NCI-H446 treated with DMSO at 0.1 percent for 48 hours (cell line): ENCODE measurements around the gene ZNF805.
"Not testable (repeated sequence)": the region's sequence is repeated elsewhere in the genome, so short reads cannot be mapped to it uniquely, and the experiment has no call there.

Source experiments
- DNase-seq: peaks from one replicate; lab custom pipeline; 2025; lab: John Stamatoyannopoulos, UW

ZNF805 gene

DNA sequence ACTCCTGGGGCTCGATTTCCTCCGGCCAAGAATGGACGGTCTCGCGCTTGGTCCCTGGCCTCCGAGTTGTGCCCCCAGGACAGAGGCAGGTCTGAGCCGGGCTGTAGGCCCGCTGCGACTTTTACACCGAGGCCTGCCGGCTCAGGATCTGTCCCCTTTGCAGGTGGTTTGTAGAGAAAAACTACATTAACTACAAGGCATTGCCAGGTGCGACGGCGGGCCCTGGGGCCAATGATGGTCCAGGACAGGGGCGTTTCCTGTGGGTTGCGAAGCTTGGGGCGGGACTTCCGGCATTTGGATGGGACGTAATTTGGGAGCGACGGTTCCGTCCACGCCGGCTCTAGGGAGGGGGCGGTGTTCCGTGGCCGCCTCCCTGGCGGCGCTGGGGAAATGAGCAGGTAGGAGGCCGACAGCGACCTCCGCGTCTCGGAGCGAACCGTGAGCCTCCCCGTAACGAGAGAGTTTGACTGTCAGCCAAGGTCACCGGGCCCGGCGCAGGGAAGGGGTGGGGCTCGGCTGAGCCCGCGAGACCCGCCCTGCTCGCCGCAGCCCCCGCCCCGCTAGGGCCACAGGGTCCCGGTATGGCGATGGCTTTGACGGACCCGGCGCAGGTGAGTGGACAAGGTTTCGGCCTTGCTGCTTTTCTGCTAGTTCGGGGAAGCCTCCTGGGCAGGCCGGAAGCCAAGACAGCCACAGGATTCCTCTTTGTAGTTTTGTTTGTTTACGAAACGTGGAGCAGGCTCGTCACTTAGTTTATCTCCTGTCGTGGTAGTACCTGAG, at the start of gene ZNF805:
Gene ZNF805, plus strand, starts transcription at position 322 of the 780 bp plus-strand sequence. Its CDS starts 260 bp downstream, at position 582.
- DNase-seq: peak; percentile 58

DNA sequence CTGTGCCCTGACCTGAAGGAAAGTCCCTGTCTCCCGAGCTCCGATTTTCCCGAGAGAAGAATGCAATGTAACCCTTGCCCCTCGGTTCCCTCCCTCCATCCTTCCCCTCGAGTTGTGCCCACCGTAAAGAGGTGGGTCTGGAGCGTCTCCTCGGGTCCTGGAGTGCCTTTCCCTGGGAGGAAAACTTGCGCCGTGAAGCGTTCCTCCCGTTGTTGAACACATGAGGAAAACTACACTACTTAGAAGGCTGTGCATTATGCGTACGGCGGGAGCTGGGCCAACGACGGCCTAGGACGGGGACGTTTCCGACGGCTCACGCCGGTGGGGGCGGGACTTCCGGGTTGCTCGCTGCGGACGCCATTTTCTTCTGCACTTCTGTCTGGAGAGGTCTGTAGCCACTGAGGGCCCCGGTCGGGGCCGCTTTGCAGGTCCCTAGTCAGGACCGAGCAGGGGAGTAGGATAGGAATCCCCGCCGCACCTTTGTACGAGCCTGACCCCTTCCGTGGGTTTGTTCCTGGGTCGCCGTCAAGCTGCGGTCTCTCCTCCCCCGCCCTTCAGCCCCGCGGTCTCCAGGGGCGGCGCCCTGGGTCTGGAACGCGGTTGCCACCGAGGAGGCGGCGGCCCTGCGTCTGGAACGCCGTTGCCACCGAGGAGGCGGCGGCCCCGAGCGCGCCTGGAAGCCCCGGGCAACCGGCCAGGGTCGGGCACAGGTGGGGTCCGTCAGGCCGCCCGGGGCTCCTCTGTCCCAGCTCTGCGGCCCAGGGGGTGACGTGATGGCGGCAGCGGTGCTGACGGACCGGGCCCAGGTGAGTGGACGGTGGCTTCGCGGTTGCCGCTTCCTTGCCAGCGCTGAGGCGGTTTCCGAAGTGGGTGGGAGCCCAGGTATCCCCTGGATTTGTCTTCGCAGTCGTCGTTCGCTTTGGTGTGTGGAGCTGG, 49.0 kb upstream of the ZNF805 start, which contains the start of gene ZNF264:
Gene ZNF264, plus strand, starts transcription at position 360 of the 936 bp plus-strand sequence. Its CDS starts 414 bp downstream, at position 774.
- peak; percentile 59 for DNase-seq

- DNase-seq: no peak
Measured at GRCh38 chr19:57192077-57192420, 48.4 kb upstream of the ZNF805 start.

DNA sequence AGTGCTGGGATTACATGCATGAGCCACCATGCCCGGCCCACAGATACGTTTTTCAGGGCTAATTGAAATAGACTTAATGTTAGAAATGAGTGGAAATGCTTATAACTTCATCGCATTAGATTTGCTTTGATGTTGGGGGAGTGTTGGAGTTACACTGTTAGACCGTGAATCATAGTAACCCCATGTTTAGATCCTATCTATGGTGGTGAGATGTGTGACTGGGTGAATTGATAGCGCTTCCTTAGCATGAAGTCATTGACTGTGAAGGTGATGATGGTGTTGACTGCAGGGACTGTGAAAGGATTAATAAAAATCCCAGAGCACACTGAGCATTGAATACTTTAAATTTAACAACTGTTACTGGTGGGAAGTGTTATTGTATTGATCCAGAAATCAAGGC, 47.4 kb upstream of the ZNF805 start:
- no peak for DNase-seq

GRCh38 chr19:57197874-57198273, 42.6 kb upstream of the ZNF805 start:
- not testable (repeated sequence) for DNase-seq

GRCh38 chr19:57202160-57202559, 38.3 kb upstream of the ZNF805 start:
- DNase-seq: no peak

DNA sequence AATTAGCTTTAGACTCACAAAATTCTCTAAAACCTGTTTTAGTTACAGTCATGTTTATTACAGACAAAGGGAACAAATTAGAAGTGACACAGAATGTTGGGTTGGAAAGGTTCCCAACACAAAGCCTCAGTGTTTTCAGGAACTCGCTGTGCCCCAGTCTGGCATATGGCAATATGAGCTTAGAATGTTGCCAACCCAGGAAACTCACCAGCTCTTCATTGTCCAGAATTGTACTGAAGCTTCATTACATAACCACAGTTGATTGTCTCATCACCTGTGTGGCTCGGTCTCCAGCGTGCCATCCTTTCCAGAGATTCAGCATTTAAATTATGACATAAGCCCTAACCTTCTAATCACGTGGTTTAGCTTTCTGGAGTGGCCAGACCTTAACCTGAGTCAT, 30.1 kb upstream of the ZNF805 start:
- DNase-seq: no peak

GRCh38 chr19:57212109-57212508, 28.3 kb upstream of the ZNF805 start:
- DNase-seq: no peak

DNA sequence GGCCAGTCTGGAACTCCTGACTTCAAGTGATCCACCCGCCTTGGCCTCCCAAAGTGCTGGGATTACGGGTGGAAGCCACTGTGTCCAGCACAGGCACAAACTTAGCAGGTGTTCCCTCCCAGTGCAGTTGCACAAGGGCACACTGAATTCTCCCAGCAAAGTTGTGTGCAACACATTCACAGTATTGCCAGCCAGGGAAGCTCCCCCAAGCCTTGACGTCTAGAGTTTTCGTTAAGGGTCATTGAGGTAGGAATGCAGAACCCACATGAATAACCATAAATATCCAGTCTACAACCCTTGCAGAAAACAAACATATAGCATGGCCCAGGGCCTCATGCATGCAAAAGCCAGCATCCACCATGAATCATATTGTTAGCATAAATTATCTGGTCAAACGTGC, 12.9 kb upstream of the ZNF805 start:
- DNase-seq: no peak

DNA sequence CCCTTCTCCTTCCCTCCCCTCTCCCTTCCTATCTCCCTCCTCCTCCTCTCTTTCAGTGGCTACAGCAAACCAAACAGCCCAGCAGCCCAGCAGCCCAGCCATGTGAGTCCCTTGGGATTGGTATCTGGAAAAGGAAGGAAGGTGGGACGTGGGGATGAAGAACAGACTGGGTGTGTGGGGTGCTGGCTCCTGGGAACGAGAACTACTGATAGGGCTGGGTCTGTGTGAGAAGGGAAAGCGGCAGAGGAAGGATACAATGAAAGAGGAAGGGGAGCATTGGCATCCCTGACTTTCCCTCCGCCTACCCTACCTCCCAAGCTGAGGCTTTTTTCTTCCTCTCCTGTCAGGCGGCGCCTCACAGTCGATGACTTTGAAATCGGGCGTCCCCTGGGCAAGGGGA, 8.7 kb upstream of the ZNF805 start:
- DNase-seq: no peak

- no peak for DNase-seq
Measured at GRCh38 chr19:57233207-57233606, 7.2 kb upstream of the ZNF805 start.

- no peak for DNase-seq
Measured at GRCh38 chr19:57239982-57240310, 486 bp upstream of the ZNF805 start.

DNA sequence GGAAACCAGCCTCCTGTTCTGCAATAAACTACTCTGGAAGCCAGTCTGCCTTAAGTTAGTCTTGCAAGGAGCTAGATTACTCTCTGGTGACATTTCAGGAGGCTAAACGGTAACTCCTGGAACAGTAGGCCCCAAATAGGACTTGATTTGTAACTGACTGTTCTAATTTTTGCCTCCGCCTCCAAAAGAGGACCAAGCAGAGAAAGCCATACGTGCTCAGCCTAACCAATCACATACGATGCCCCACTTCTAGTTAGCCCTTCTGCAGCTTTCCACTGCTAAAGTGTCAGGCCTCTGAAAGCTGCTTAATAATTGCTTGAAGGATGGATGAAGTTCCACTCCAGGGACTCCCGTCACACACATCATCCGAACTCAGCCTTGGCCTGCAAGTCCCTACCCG, 744 bp downstream of the ZNF805 start:
- no peak for DNase-seq

GRCh38 chr19:57242821-57243220, 2.4 kb downstream of the ZNF805 start:
- DNase-seq: no peak

DNA sequence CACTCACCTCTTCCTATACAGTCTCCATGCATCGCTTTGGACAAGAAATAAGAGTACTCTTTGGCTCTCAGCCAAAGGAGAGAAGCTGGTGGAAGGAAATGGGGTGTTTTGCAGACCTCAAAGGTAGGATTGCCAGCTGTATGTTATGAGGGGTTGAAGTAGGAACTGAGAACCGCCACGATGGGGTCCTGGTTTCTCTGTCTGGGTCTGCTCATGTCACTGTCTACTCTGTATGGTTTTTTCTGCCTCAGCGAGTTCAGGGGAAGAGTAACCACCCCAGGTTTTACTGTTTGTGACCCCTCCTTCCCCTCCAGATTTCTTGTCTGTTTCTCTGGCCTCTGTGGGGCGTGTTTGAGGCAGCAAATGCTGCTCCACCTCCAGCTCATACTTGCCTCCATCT, 4.1 kb downstream of the ZNF805 start:
- no peak for DNase-seq

DNA sequence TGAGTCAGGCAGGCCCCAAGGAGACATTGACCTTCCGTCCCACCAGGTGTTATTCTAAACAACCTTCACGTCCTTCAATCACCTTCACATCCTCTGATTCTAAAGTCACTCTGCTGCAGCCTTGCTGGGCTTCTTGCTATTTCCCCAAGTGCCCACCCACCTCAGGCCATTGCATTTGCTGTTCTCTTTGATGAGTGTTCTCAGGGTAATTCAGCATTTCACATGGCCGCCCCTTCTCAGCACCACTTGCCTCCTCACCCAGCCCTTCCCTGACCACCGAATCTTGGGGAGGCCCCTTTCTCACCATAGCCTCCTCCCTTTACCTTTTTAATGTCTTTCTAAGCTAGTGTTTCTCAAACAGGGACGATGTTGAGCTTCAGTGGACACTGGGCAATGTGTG, 4.6 kb downstream of the ZNF805 start:
- DNase-seq: no peak

DNA sequence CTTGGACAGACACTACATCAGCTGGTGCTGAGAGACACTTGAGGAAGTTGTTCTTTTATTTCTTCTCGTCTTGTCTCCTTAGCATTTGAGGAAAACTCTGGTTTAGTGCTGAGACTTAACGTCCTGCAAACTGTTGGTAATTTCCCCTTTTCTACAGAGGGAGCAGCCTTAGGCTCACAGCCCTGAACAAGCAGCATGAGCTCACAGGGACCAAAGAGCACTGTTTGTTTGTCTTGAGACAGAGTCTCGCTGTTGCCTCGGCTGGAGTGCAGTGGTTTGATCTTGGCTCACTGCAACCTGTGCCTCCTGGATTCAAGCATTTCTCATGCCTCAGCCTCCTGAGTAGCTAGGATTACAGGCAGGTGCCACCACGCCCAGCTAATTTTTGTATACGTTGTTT, 5.5 kb downstream of the ZNF805 start:
- no peak for DNase-seq

GRCh38 chr19:57248646-57249045, 8.2 kb downstream of the ZNF805 start:
- no peak for DNase-seq

DNA sequence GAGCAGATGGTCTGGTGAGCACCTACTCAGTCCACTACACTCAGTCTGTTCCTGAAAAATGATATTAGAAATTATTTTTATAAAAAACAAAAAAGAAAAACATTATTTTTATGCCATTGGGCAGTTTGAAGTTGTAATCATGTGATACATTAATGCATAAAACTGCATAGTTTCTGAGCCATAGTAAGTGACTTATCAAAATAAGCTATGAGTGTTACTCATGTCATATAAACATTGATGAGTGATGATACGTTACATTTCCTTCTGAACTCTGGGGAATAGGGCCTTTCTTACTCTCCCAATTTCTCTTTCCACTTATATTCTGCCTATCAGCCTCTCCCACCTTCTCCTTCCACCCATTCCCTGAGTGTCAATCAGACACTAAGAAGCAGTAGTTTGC, 8.9 kb downstream of the ZNF805 start:
- no peak for DNase-seq

GRCh38 chr19:57253767-57254166, 13.3 kb downstream of the ZNF805 start:
- not testable (repeated sequence) for DNase-seq

- DNase-seq: no peak
Measured at GRCh38 chr19:57262044-57262443, 21.6 kb downstream of the ZNF805 start.

DNA sequence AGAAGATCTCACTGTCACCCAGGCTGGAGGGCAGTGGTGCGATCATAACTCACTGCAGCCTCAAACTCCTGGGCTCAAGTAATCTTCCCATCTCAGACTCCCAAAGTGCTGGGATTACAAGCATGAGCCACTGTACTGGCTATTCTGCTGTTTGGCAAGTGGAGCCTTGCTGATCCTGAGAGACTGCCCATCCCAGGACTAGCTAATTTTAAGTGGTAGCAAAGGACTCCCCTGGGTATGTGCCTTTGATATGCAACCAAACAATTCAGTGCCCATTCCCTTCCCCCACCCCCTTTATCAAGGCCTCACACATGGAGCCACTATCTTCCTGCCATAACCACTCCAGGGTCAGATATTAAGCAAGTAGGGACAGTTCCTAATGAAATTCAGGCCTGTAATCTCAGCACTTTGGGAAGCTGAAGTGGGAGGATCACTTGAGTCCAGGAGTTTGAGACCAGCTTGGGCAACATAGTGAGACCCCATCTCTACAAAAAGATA, 22.9 kb downstream of the ZNF805 start:
- no peak for DNase-seq

- no peak for DNase-seq
Measured at GRCh38 chr19:57267291-57267690, 26.9 kb downstream of the ZNF805 start.
